KMS-11 (cell line): ENCODE results near the gene USP40.

ENCODE experiments used
- H2AFZ ChIP-seq: fragments of 200-600 bp; sonication (generic); 2 replicates; pipeline ENCODE4 v1.6.1; 2016; ENCODE audit warnings: antibody characterized with exemption, mixed run types, low read depth
- H3K27ac ChIP-seq: fragments of 200-600 bp; sonication (generic); 2 replicates; pipeline ENCODE4 v1.6.1; 2016; ENCODE audit warnings: mild to moderate bottlenecking, mixed run types
- H3K27me3 ChIP-seq: fragments of 200-600 bp; sonication (generic); 2 replicates; pipeline ENCODE4 v1.6.1; 2017; ENCODE audit warnings: mild to moderate bottlenecking, low read depth, mixed run types, moderate library complexity; ENCODE audit not compliant: insufficient read depth
- H3K36me3 ChIP-seq: fragments of 200-600 bp; sonication (generic); 2 replicates; pipeline ENCODE4 v1.6.1; 2017; ENCODE audit warnings: mild to moderate bottlenecking, mixed run types; ENCODE audit not compliant: insufficient read depth
- H3K4me1 ChIP-seq: fragments of 200-600 bp; sonication (generic); 2 replicates; pipeline ENCODE4 v1.6.1; 2016; ENCODE audit warnings: mild to moderate bottlenecking, low read depth, mixed run types; ENCODE audit not compliant: poor library complexity, severe bottlenecking
- H3K4me2 ChIP-seq: fragments of 200-600 bp; sonication (generic); 2 replicates; pipeline ENCODE4 v1.7.0; 2016; ENCODE audit warnings: mild to moderate bottlenecking, mixed run types
- H3K4me3 ChIP-seq: fragments of 200-600 bp; sonication (generic); IDR thresholded peaks from 2 replicates; pipeline ENCODE4 v1.6.1; 2017; ENCODE audit warnings: low read depth, low read length, mixed read lengths; ENCODE audit not compliant: insufficient read depth
- H3K79me2 ChIP-seq: fragments of 200-600 bp; sonication (generic); 2 replicates; pipeline ENCODE4 v1.6.1; 2016; ENCODE audit warnings: low read depth, mixed run types; ENCODE audit not compliant: insufficient read depth
- H3K9ac ChIP-seq: fragments of 200-600 bp; sonication (generic); 2 replicates; pipeline ENCODE4 v1.6.1; 2016; ENCODE audit warnings: mild to moderate bottlenecking, mixed run types
- H4K20me1 ChIP-seq: fragments of 200-600 bp; sonication (generic); 2 replicates; pipeline ENCODE4 v1.6.1; 2016; ENCODE audit warnings: mild to moderate bottlenecking, mixed run types; ENCODE audit not compliant: insufficient read depth
- TF ChIP-seq, protein P1 (sequence below): fragments of 200-600 bp; sonication (generic); conservative IDR thresholded peaks from 2 replicates; pipeline ENCODE4 v1.6.1; 2017; ENCODE audit warnings: low read depth, mild to moderate bottlenecking, antibody characterized with exemption, low read length, moderate library complexity, mixed read lengths

The USP40 gene

DNA sequence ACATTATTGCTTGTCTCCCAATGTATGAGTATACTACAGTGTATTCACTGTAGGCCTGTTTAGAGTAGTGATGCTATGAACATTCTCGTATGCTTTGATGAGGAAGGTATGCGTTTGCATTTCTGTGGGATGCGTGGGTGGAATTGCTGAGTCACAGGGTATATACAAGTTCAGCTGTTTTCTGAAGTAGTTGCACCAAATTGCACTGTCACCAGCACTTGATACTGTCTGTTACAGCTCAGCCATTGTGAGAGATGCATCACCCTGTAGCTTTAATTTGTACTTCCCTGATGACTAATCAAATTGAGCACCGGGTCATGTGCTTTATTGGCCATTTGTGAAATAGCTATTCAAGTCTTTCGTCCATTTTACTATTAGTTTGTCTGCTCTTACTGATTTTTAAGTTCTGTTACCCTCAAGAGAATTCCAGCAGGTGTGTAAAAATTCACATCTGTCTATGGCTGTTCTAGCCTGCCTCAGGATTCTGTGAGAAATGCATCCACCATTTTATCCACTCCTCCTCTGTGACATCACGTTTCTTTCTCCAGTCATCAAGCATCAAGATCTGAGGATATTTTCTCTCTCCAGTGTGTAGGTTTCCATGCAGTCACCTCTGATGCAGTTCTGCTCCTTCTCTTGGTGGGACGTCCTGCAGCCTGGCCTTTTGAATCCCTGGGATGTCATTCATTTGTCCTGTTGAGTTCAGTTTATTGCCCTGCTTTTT lies 139.8 kb downstream of the USP40 start:
- H3K79me2 ChIP-seq = no peaks in the 10 kb centered on the region
- H3K4me3 ChIP-seq = no peak overlapping the region
- H3K27me3 ChIP-seq = no peaks in the 10 kb centered on the region
- no peak overlapping the region for H3K27ac ChIP-seq
- H3K4me2 ChIP-seq = no peak overlapping the region
- TF ChIP-seq, protein P1, sequence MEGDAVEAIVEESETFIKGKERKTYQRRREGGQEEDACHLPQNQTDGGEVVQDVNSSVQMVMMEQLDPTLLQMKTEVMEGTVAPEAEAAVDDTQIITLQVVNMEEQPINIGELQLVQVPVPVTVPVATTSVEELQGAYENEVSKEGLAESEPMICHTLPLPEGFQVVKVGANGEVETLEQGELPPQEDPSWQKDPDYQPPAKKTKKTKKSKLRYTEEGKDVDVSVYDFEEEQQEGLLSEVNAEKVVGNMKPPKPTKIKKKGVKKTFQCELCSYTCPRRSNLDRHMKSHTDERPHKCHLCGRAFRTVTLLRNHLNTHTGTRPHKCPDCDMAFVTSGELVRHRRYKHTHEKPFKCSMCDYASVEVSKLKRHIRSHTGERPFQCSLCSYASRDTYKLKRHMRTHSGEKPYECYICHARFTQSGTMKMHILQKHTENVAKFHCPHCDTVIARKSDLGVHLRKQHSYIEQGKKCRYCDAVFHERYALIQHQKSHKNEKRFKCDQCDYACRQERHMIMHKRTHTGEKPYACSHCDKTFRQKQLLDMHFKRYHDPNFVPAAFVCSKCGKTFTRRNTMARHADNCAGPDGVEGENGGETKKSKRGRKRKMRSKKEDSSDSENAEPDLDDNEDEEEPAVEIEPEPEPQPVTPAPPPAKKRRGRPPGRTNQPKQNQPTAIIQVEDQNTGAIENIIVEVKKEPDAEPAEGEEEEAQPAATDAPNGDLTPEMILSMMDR = no peak
- H4K20me1 ChIP-seq = no peaks in the 10 kb centered on the region
- no peaks in the 10 kb centered on the region for H3K36me3 ChIP-seq
- no peaks in the 10 kb centered on the region for H3K4me1 ChIP-seq
- no peak overlapping the region for H2AFZ ChIP-seq
- H3K9ac ChIP-seq = no peak overlapping the region
